HG03025 (cell line): Measurements from ENCODE around the gene NT5E.
"Not testable (repeated sequence)": the region's sequence is repeated elsewhere in the genome, so short reads cannot be mapped to it uniquely, and the experiment has no call there.

Experiments used
- ATAC-seq: cut with Tn5 transposase; IDR thresholded peaks from one replicate; pipeline ENCODE4 v1.9.1; 2021; ENCODE audit warnings: mild to moderate bottlenecking, moderate library complexity; ENCODE audit not compliant: unreplicated experiment, low FRiP score

NT5E gene

GRCh38 chr6:85484948-85485347 is 35.1 kb downstream of the NT5E start:
- no peak for ATAC-seq

GRCh38 chr6:85490516-85491248 is 40.8 kb downstream of the NT5E start:
- ATAC-seq: no peak

- no peak for ATAC-seq
Measured at GRCh38 chr6:85493389-85493788, 43.5 kb downstream of the NT5E start.

GRCh38 chr6:85494547-85495536 is 45.0 kb downstream of the NT5E start:
- no peak for ATAC-seq

- ATAC-seq: no peak
Measured at GRCh38 chr6:85496009-85496579, 46.2 kb downstream of the NT5E start.

- no peak for ATAC-seq
Measured at GRCh38 chr6:85496856-85497255, 47.0 kb downstream of the NT5E start.

- ATAC-seq: no peak
Measured at GRCh38 chr6:85498596-85499258, 48.8 kb downstream of the NT5E start.

- ATAC-seq: no peak
Measured at GRCh38 chr6:85506441-85507093, 56.7 kb downstream of the NT5E start.

- no peak for ATAC-seq
Measured at GRCh38 chr6:85516168-85516567, 66.3 kb downstream of the NT5E start.

- not testable (repeated sequence) for ATAC-seq
Measured at GRCh38 chr6:85524281-85524680, 74.4 kb downstream of the NT5E start.

- ATAC-seq: no peak
Measured at GRCh38 chr6:85537055-85537494, 87.2 kb downstream of the NT5E start.

GRCh38 chr6:85544776-85545175 is 94.9 kb downstream of the NT5E start:
- ATAC-seq: no peak
